ENCODE results near the gene ARHGAP27. TPM values are rescaled to one million over a fixed set of nuclear protein-coding genes. Genes with fewer than 3 reads are reported as not detected.

ARHGAP27 gene
- total RNA-seq, 5 donors from 2014 or later (not counting 1 experiment from before 2014, with no cell fraction given) = 56.4 to 120 (median 113) TPM

DNA sequence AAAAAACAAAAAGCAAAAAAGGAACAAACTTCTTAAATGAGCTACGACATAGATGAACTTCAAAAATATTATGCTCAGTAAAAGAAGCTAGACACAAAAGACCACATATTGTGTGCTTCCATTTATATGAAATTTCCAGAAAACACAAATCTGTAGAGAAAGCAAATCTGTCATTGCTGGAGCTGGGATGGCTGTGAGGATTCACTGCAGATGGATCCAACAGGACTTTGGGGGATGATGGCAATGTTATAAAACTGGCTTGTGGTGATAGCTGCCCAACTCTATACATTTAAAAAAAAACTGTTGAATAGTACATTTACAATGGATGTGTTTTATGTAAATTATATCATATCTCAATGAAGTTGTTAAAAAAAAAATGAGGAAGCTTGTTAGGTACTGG lies 63.2 kb downstream of the ARHGAP27 start:
- Histone ChIP-seq H3K27me3 (replicated peaks in 1 of 2; ENCODE audit: control insufficient read depth in 2 of 2, extremely low read depth in 1 of 2, insufficient read depth in 2 of 2, low read length in 1 of 2) (peaks cover 0 to 31% of the 10 kb centered on the region in 2 experiments), H3K4me3 (ENCODE audit: control insufficient read depth in 1 of 2, extremely low read depth in 1 of 2, low read length in 1 of 2) (no peak overlapping the region), H3K4me1 (ENCODE audit: control insufficient read depth in 1 of 2, extremely low read depth in 1 of 2, insufficient read depth in 2 of 2, low read length in 2 of 2) (peaks cover 0 to 7% of the 10 kb centered on the region in 2 experiments), H3K9me3 (no peaks in the 10 kb centered on the region), H3K36me3 (ENCODE audit: control insufficient read depth in 2 of 2, extremely low read depth in 1 of 2, insufficient read depth in 1 of 2, low read length in 1 of 2) (no peaks in the 10 kb centered on the region), H3K27ac (ENCODE audit: low read length) (no peak overlapping the region)
- ChIA-PET POLR2A (interaction anchor here in 1 of 2 donors (0.6 kb wide), 1 partner anchor 28 kb away, joined by 4 read pairs; no protein-coding TSS in a partner anchor), CTCF (interaction anchor here in 1 of 2 donors (0.6 to 0.9 kb wide), 2 partner anchors 16 to 92 kb away, joined by 3 read pairs; no protein-coding TSS in a partner anchor)
- DNase-seq (no peak), ATAC-seq (replicated peaks in 1 of 4) (no peak)
- H3K27ac Mint-ChIP-seq = no peak overlapping the region
- no peak overlapping the region for H3K4me3 Mint-ChIP-seq
- H3K9me3 Mint-ChIP-seq = no peaks in the 10 kb centered on the region
- H3K27me3 Mint-ChIP-seq = peaks cover 13 to 18% of the 10 kb centered on the region in 2 donors
- peaks cover 13 to 16% (median 14%) of the 10 kb centered on the region in 3 donors for H3K4me1 Mint-ChIP-seq
- no CpG with 5 or more reads among the region's 1 CpG for WGBS (ENCODE audit: insufficient coverage)
- H3K36me3 Mint-ChIP-seq = no peaks in the 10 kb centered on the region

DNA sequence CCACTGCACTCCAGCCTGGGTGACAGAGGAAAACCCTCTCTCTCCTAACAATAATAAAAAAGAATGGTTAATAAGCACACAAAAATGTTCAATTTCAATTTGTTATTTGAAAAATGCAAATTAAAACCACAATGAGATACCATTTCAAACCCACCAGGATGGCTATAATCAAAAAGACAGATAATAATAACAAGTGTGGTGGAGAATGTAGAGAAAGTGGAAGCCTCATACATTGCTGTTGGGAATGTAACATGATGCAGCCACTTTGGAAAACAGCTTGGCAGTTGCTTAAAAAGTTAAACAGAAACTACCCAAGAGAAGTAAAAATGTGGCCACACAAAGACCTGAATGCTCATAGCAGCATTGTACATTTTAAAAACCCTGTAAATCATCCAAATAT lies 64.0 kb downstream of the ARHGAP27 start:
- Histone ChIP-seq H3K27ac (ENCODE audit: low read length) (no peak overlapping the region), H3K36me3 (ENCODE audit: control insufficient read depth in 2 of 2, extremely low read depth in 1 of 2, insufficient read depth in 1 of 2, low read length in 1 of 2) (no peaks in the 10 kb centered on the region), H3K9me3 (no peaks in the 10 kb centered on the region), H3K27me3 (replicated peaks in 1 of 2; ENCODE audit: control insufficient read depth in 2 of 2, extremely low read depth in 1 of 2, insufficient read depth in 2 of 2, low read length in 1 of 2) (peaks cover 0 to 33% of the 10 kb centered on the region in 2 experiments), H3K4me3 (ENCODE audit: control insufficient read depth in 1 of 2, extremely low read depth in 1 of 2, low read length in 1 of 2) (no peak overlapping the region), H3K4me1 (ENCODE audit: control insufficient read depth in 1 of 2, extremely low read depth in 1 of 2, insufficient read depth in 2 of 2, low read length in 2 of 2) (peaks cover 0 to 7% of the 10 kb centered on the region in 2 experiments)
- ChIA-PET CTCF (interaction anchor here in 1 of 2 donors (0.6 to 0.9 kb wide), 3 partner anchors 16 to 358 kb away, joined by 3 read pairs; no protein-coding TSS in a partner anchor), POLR2A (no interaction called here)
- no peak for DNase-seq
- no peaks in the 10 kb centered on the region for H3K36me3 Mint-ChIP-seq
- peaks cover 13 to 16% (median 14%) of the 10 kb centered on the region in 3 donors for H3K4me1 Mint-ChIP-seq
- no peak overlapping the region for H3K4me3 Mint-ChIP-seq
- H3K27ac Mint-ChIP-seq = no peak overlapping the region
- ATAC-seq (replicated peaks in 1 of 4) = no peak
- peaks cover 13 to 18% of the 10 kb centered on the region in 2 donors for H3K27me3 Mint-ChIP-seq
- no peaks in the 10 kb centered on the region for H3K9me3 Mint-ChIP-seq

DNA sequence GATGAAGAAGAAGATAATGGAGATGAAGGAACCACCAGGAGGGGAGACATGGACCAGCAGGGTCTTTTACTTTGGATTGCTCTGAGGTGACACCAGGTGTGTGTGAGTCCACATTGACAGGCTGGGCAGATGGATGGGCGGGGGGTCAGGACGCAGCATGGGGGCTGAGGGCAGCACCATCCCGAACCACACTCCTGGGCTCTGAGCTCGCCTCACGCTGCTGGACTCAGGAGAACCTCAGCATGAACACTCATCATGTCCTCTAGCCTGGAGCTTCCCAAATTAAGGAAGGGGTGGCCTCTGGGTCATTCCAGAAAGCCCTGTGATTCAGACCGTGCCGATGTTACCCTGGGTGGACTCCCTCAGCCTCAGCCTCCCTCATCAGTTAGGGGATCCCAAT lies 65.5 kb downstream of the ARHGAP27 start:
- Mint-ChIP-seq H3K27me3 (peaks cover 14 to 17% of the 10 kb centered on the region in 2 donors), H3K36me3 (no peaks in the 10 kb centered on the region), H3K27ac (no peak overlapping the region), H3K4me3 (no peak overlapping the region), H3K4me1 (peaks cover 9 to 14% (median 12%) of the 10 kb centered on the region in 3 donors), H3K9me3 (no peaks in the 10 kb centered on the region)
- Histone ChIP-seq H3K27ac (ENCODE audit: low read length) (no peak overlapping the region), H3K4me1 (ENCODE audit: control insufficient read depth in 1 of 2, extremely low read depth in 1 of 2, insufficient read depth in 2 of 2, low read length in 2 of 2) (peaks cover 0 to 7% of the 10 kb centered on the region in 2 experiments), H3K36me3 (ENCODE audit: control insufficient read depth in 2 of 2, extremely low read depth in 1 of 2, insufficient read depth in 1 of 2, low read length in 1 of 2) (no peaks in the 10 kb centered on the region), H3K4me3 (ENCODE audit: control insufficient read depth in 1 of 2, extremely low read depth in 1 of 2, low read length in 1 of 2) (no peak overlapping the region), H3K9me3 (no peaks in the 10 kb centered on the region), H3K27me3 (replicated peaks in 1 of 2; ENCODE audit: control insufficient read depth in 2 of 2, extremely low read depth in 1 of 2, insufficient read depth in 2 of 2, low read length in 1 of 2) (peaks cover 0 to 34% of the 10 kb centered on the region in 2 experiments)
- no peak for ATAC-seq (replicated peaks in 1 of 4)
- ChIA-PET CTCF (no interaction called here), POLR2A (no interaction called here)
- WGBS (ENCODE audit: insufficient coverage) = 96% methylated on average over 6 of the region's 7 CpGs
- no peak for DNase-seq

DNA sequence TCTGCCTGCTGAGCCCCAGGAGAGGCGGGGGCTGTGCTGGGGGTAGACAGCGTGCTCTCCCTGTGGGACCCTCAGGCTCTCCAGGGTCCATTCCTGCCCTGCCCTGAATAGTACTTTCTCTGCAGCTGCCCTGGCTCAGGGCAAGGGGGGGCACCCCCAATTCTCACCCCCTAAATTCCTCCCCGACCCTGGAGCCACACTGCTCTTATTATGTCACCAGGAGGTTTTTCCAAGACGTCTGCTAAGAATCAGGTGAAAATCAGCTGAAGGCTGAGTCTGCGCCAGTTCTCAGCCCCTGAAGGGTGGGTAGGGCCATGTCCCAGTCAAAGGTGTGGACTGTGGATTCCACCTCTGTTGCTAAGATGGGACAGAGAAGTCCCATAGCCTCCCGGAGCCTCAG lies 66.0 kb downstream of the ARHGAP27 start:
- Histone ChIP-seq H3K9me3 (no peaks in the 10 kb centered on the region), H3K4me1 (ENCODE audit: control insufficient read depth in 1 of 2, extremely low read depth in 1 of 2, insufficient read depth in 2 of 2, low read length in 2 of 2) (peaks cover 0 to 4% of the 10 kb centered on the region in 2 experiments), H3K36me3 (ENCODE audit: control insufficient read depth in 2 of 2, extremely low read depth in 1 of 2, insufficient read depth in 1 of 2, low read length in 1 of 2) (no peaks in the 10 kb centered on the region), H3K27me3 (replicated peaks in 1 of 2; ENCODE audit: control insufficient read depth in 2 of 2, extremely low read depth in 1 of 2, insufficient read depth in 2 of 2, low read length in 1 of 2) (peaks cover 0 to 34% of the 10 kb centered on the region in 2 experiments), H3K4me3 (ENCODE audit: control insufficient read depth in 1 of 2, extremely low read depth in 1 of 2, low read length in 1 of 2) (no peak overlapping the region), H3K27ac (ENCODE audit: low read length) (no peak overlapping the region)
- Mint-ChIP-seq H3K4me3 (no peak overlapping the region), H3K4me1 (peaks cover 5 to 9% (median 7%) of the 10 kb centered on the region in 3 donors), H3K9me3 (no peaks in the 10 kb centered on the region), H3K36me3 (no peaks in the 10 kb centered on the region), H3K27me3 (peaks cover 10 to 15% of the 10 kb centered on the region in 2 donors), H3K27ac (no peak overlapping the region)
- no peak for ATAC-seq (replicated peaks in 1 of 4)
- ChIA-PET CTCF (interaction anchor here (0.6 to 0.7 kb wide), 2 partner anchors 46 to 668 kb away, joined by 3 to 4 read pairs; no protein-coding TSS in a partner anchor), POLR2A (interaction anchor here in 1 of 2 donors (0.6 kb wide), 1 partner anchor 20 kb away, joined by 3 read pairs; no protein-coding TSS in a partner anchor)
- 94% methylated on average over 2 of the region's 6 CpGs for WGBS (ENCODE audit: insufficient coverage)
- no peak for DNase-seq

DNA sequence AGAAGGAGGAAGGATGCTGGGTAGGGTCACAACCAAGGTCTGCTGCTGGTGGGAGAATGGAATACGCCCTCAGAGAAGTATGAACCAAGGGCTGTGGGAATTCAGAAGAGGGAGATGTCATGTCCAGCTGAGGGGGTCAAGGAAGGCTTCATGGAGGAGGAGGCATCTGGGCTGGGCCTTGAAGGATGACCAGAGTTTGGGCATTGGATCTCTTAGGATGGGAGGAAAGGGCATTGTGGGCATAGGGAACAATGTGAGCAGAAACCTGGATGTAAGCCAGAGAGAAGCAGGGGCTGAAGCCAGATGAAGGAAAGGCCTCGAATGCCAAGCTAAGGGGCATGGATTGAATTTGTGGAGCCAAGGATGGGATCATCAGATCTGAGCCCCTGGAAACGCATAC lies 66.6 kb downstream of the ARHGAP27 start:
- Histone ChIP-seq H3K4me3 (ENCODE audit: control insufficient read depth in 1 of 2, extremely low read depth in 1 of 2, low read length in 1 of 2) (no peak overlapping the region), H3K9me3 (no peaks in the 10 kb centered on the region), H3K27me3 (replicated peaks in 1 of 2; ENCODE audit: control insufficient read depth in 2 of 2, extremely low read depth in 1 of 2, insufficient read depth in 2 of 2, low read length in 1 of 2) (peaks cover 0 to 35% of the 10 kb centered on the region in 2 experiments), H3K4me1 (ENCODE audit: control insufficient read depth in 1 of 2, extremely low read depth in 1 of 2, insufficient read depth in 2 of 2, low read length in 2 of 2) (no peaks in the 10 kb centered on the region), H3K36me3 (ENCODE audit: control insufficient read depth in 2 of 2, extremely low read depth in 1 of 2, insufficient read depth in 1 of 2, low read length in 1 of 2) (no peaks in the 10 kb centered on the region), H3K27ac (ENCODE audit: low read length) (no peak overlapping the region)
- POLR2A ChIA-PET = interaction anchor here in 1 of 2 donors (0.6 kb wide), 1 partner anchor 21 kb away, joined by 3 read pairs; no protein-coding TSS in a partner anchor
- ATAC-seq (replicated peaks in 1 of 4) (no peak), DNase-seq (no peak)
- no peak overlapping the region for H3K4me3 Mint-ChIP-seq
- H3K4me1 Mint-ChIP-seq = peaks cover 3 to 5% (median 5%) of the 10 kb centered on the region in 3 donors
- no peaks in the 10 kb centered on the region for H3K36me3 Mint-ChIP-seq
- H3K27ac Mint-ChIP-seq = no peak overlapping the region
- peaks cover 11 to 15% of the 10 kb centered on the region in 2 donors for H3K27me3 Mint-ChIP-seq
- 90% methylated on average over 1 of the region's 3 CpGs for WGBS (ENCODE audit: insufficient coverage)
- CTCF ChIA-PET = interaction anchor here (0.6 to 0.7 kb wide), 2 partner anchors 46 to 668 kb away, joined by 3 to 4 read pairs; no protein-coding TSS in a partner anchor
- no peaks in the 10 kb centered on the region for H3K9me3 Mint-ChIP-seq

DNA sequence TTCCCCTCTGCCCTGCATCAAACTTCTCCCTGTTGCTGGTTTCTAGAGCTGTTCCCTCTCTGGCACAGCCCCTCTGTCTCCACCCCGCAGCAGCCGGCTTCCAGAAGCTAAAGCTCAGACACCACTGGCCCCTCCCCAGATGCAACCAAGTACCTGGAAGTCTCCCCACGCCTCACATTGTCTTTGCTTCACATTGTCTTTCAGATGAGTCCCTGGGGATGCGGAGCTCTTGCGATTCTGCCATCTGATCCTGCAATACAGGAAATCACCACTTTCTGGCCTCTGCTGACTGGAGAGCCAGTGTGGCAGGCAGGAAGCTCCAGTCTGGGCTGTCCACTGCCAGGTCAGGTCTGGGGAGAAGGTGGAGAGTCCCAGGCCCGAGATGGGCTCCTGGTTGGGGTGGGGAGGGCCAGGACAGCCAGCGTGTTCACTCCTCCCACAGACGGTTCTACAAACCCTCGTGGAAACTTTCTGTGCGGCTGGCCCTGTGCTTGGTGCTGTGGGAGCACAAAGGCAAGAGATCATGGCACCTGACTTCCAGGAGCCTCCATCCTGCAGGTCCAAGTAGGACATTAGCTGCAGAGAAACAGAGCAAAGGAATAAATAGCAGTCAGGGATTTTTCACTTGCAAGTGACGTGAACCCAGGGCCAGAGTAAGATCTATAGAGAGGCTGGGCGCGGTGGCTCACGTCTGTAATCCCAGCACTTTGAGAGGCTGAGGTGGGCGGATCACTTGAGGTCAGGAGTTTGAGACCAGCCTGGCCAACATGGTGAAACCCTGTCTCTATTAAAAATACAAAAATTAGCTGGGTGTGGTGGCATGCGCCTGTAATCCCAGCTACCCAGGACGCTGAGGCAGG lies 67.9 kb downstream of the ARHGAP27 start:
- H3K27me3 ChIP-seq (replicated peaks in 1 of 2; ENCODE audit: control insufficient read depth in 2 of 2, extremely low read depth in 1 of 2, insufficient read depth in 2 of 2, low read length in 1 of 2) = peaks cover 0 to 40% of the 10 kb centered on the region in 2 experiments
- Mint-ChIP-seq H3K27me3 (peaks cover 14 to 16% of the 10 kb centered on the region in 2 donors), H3K27ac (no peak overlapping the region), H3K4me1 (no peaks in the 10 kb centered on the region), H3K36me3 (no peaks in the 10 kb centered on the region), H3K4me3 (no peak overlapping the region), H3K9me3 (no peaks in the 10 kb centered on the region)
- H3K36me3 ChIP-seq (ENCODE audit: control insufficient read depth in 2 of 2, extremely low read depth in 1 of 2, insufficient read depth in 1 of 2, low read length in 1 of 2) = no peaks in the 10 kb centered on the region
- no peak overlapping the region for H3K4me3 ChIP-seq (ENCODE audit: control insufficient read depth in 1 of 2, extremely low read depth in 1 of 2, low read length in 1 of 2)
- no peaks in the 10 kb centered on the region for H3K4me1 ChIP-seq (ENCODE audit: control insufficient read depth in 1 of 2, extremely low read depth in 1 of 2, insufficient read depth in 2 of 2, low read length in 2 of 2)
- DNase-seq = no peak
- CTCF ChIA-PET = no interaction called here
- 69% methylated on average over 9 of the region's 17 CpGs for WGBS (ENCODE audit: insufficient coverage)
- no peaks in the 10 kb centered on the region for H3K9me3 ChIP-seq
- POLR2A ChIA-PET = no interaction called here
- no peak for ATAC-seq (replicated peaks in 1 of 4)
- H3K27ac ChIP-seq (ENCODE audit: low read length) = no peak overlapping the region
